ENCODE results near the gene CAVIN1. TPM values are rescaled to one million over a fixed set of nuclear protein-coding genes. Genes with fewer than 3 reads are reported as not detected.
A peak's percentile ranks its signal among the peaks of the same experiment; 100 is the strongest.

CAVIN1 gene
- total RNA-seq, 4 donors from 2014 or later: 16.3 to 94.9 (median 35.9) TPM

- DNase-seq: no peak
- TF ChIP-seq POLR2A (IDR thresholded peaks at IDR 0.05): no peak
- TF ChIP-seq CTCF (IDR thresholded peaks at IDR 0.05): no peak
- Histone ChIP-seq H3K27ac (peak overlapping the region in 1 of 4 donors; percentile 31), H3K4me3 (no peak overlapping the region), H3K27me3 (no peaks in the 10 kb centered on the region), H3K4me1 (peaks cover 0 to 30% (median 5%) of the 10 kb centered on the region in 4 donors), H3K9me3 (no peaks in the 10 kb centered on the region), H3K36me3 (no peaks in the 10 kb centered on the region)
Measured at GRCh38 chr17:42413464-42414040, 9.5 kb downstream of the CAVIN1 start.

- Histone ChIP-seq H3K27me3 (no peaks in the 10 kb centered on the region), H3K4me1 (peaks cover 0 to 39% (median 5%) of the 10 kb centered on the region in 4 donors), H3K4me3 (no peak overlapping the region), H3K27ac (peak overlapping the region in 3 of 4 donors; percentile 1 to 71 (median 13)), H3K36me3 (no peaks in the 10 kb centered on the region), H3K9me3 (no peaks in the 10 kb centered on the region)
- DNase-seq: no peak
- TF ChIP-seq POLR2A (IDR thresholded peaks at IDR 0.05) (no peak), CTCF (IDR thresholded peaks at IDR 0.05) (no peak)
Measured at GRCh38 chr17:42411905-42412679, 11.0 kb downstream of the CAVIN1 start.

- Histone ChIP-seq H3K4me1 (peaks cover 0 to 42% (median 5%) of the 10 kb centered on the region in 4 donors), H3K36me3 (no peaks in the 10 kb centered on the region), H3K27me3 (no peaks in the 10 kb centered on the region), H3K9me3 (no peaks in the 10 kb centered on the region), H3K27ac (peak overlapping the region in 3 of 4 donors; percentile 1 to 71 (median 13)), H3K4me3 (no peak overlapping the region)
- no peak for DNase-seq
- no peak for TF ChIP-seq CTCF (IDR thresholded peaks at IDR 0.05)
- no peak for TF ChIP-seq POLR2A (IDR thresholded peaks at IDR 0.05)
Measured at GRCh38 chr17:42411361-42411760, 11.7 kb downstream of the CAVIN1 start.

GRCh38 chr17:42410319-42410685, 12.8 kb downstream of the CAVIN1 start:
- H3K27me3 ChIP-seq: no peaks in the 10 kb centered on the region
- no peaks in the 10 kb centered on the region for H3K9me3 ChIP-seq
- no peak overlapping the region for H3K4me3 ChIP-seq
- H3K4me1 ChIP-seq: peaks cover 0 to 45% (median 5%) of the 10 kb centered on the region in 4 donors
- H3K36me3 ChIP-seq: no peaks in the 10 kb centered on the region
- H3K27ac ChIP-seq: peak overlapping the region; percentile 18 to 71 (median 31)
- no peak for DNase-seq
- no peak for TF ChIP-seq POLR2A (IDR thresholded peaks at IDR 0.05)
- no peak for TF ChIP-seq CTCF (IDR thresholded peaks at IDR 0.05)

- TF ChIP-seq CTCF (IDR thresholded peaks at IDR 0.05) (no peak), POLR2A (IDR thresholded peaks at IDR 0.05) (no peak)
- no peaks in the 10 kb centered on the region for H3K9me3 ChIP-seq
- H3K4me1 ChIP-seq: peaks cover 0 to 45% (median 3%) of the 10 kb centered on the region in 4 donors
- no peaks in the 10 kb centered on the region for H3K27me3 ChIP-seq
- H3K27ac ChIP-seq: peak overlapping the region; percentile 18 to 71 (median 31)
- peak in 1 of 3 donors; percentile 66 for DNase-seq
- no peak overlapping the region for H3K4me3 ChIP-seq
- peaks cover 0 to 2% (median 0%) of the 10 kb centered on the region in 3 donors for H3K36me3 ChIP-seq
Measured at GRCh38 chr17:42409523-42410318, 13.3 kb downstream of the CAVIN1 start.

Measured in Peyer's patch (tissue), 4 donors.